ENCODE results near the gene GPR55. TPM values are rescaled to one million over a fixed set of nuclear protein-coding genes. Genes with fewer than 3 reads are reported as not detected.

GPR55 gene
- total RNA-seq, 1 experiment from 2014 or later = 0.13 TPM

GRCh38 chr2:230908595-230909191 is 16.3 kb downstream of the GPR55 start:
- in situ Hi-C loops (cut with HindIII; ENCODE audit: low pct_unique_long_range_greater_than_20kb, low sequenced_read_pairs) = no loop called here
- peak; percentile 51 for DNase-seq (ENCODE audit: low read depth, low spot score)

GRCh38 chr2:230908092-230908594 is 16.9 kb downstream of the GPR55 start:
- no peak for DNase-seq (ENCODE audit: low read depth, low spot score)
- in situ Hi-C loops (cut with HindIII; ENCODE audit: low pct_unique_long_range_greater_than_20kb, low sequenced_read_pairs) = no loop called here

- no peak for DNase-seq (ENCODE audit: low read depth, low spot score)
- in situ Hi-C loops (cut with HindIII; ENCODE audit: low pct_unique_long_range_greater_than_20kb, low sequenced_read_pairs) = no loop called here
Measured at GRCh38 chr2:230907361-230908091, 17.5 kb downstream of the GPR55 start.

GRCh38 chr2:230906471-230907230 is 18.4 kb downstream of the GPR55 start:
- in situ Hi-C loops (cut with HindIII; ENCODE audit: low pct_unique_long_range_greater_than_20kb, low sequenced_read_pairs) = no loop called here
- DNase-seq (ENCODE audit: low read depth, low spot score) = no peak

GRCh38 chr2:230905448-230906421 is 19.3 kb downstream of the GPR55 start:
- no peak for DNase-seq (ENCODE audit: low read depth, low spot score)
- in situ Hi-C loops (cut with HindIII; ENCODE audit: low pct_unique_long_range_greater_than_20kb, low sequenced_read_pairs) = no loop called here

GRCh38 chr2:230904856-230905447 is 20.1 kb downstream of the GPR55 start:
- no peak for DNase-seq (ENCODE audit: low read depth, low spot score)
- in situ Hi-C loops (cut with HindIII; ENCODE audit: low pct_unique_long_range_greater_than_20kb, low sequenced_read_pairs) = no loop called here

- in situ Hi-C loops (cut with HindIII; ENCODE audit: low pct_unique_long_range_greater_than_20kb, low sequenced_read_pairs) = no loop called here
- no peak for DNase-seq (ENCODE audit: low read depth, low spot score)
Measured at GRCh38 chr2:230903231-230904150, 21.6 kb downstream of the GPR55 start.

GRCh38 chr2:230902180-230902899 is 22.7 kb downstream of the GPR55 start:
- in situ Hi-C loops (cut with HindIII; ENCODE audit: low pct_unique_long_range_greater_than_20kb, low sequenced_read_pairs) = no loop called here
- DNase-seq (ENCODE audit: low read depth, low spot score) = peak; percentile 64

GRCh38 chr2:230901006-230901405 is 24.0 kb downstream of the GPR55 start:
- in situ Hi-C loops (cut with HindIII; ENCODE audit: low pct_unique_long_range_greater_than_20kb, low sequenced_read_pairs) = no loop called here
- no peak for DNase-seq (ENCODE audit: low read depth, low spot score)

GRCh38 chr2:230900336-230900995 is 24.6 kb downstream of the GPR55 start:
- DNase-seq (ENCODE audit: low read depth, low spot score) = no peak
- in situ Hi-C loops (cut with HindIII; ENCODE audit: low pct_unique_long_range_greater_than_20kb, low sequenced_read_pairs) = no loop called here

- in situ Hi-C loops (cut with HindIII; ENCODE audit: low pct_unique_long_range_greater_than_20kb, low sequenced_read_pairs) = no loop called here
- no peak for DNase-seq (ENCODE audit: low read depth, low spot score)
Measured at GRCh38 chr2:230899786-230900185, 25.3 kb downstream of the GPR55 start.

- peak; percentile 21 for DNase-seq (ENCODE audit: low read depth, low spot score)
- in situ Hi-C loops (cut with HindIII; ENCODE audit: low pct_unique_long_range_greater_than_20kb, low sequenced_read_pairs) = no loop called here
Measured at GRCh38 chr2:230899287-230899686, 25.8 kb downstream of the GPR55 start.

- no peak for DNase-seq (ENCODE audit: low read depth, low spot score)
- in situ Hi-C loops (cut with HindIII; ENCODE audit: low pct_unique_long_range_greater_than_20kb, low sequenced_read_pairs) = no loop called here
Measured at GRCh38 chr2:230898713-230899091, 26.3 kb downstream of the GPR55 start.

- in situ Hi-C loops (cut with HindIII; ENCODE audit: low pct_unique_long_range_greater_than_20kb, low sequenced_read_pairs) = no loop called here
- no peak for DNase-seq (ENCODE audit: low read depth, low spot score)
Measured at GRCh38 chr2:230898016-230898712, 26.9 kb downstream of the GPR55 start.
